GM12874 (cell line): Measurements from ENCODE around the gene CD164L2.

ENCODE experiments used
- CTCF ChIP-seq: IDR thresholded peaks from 2 replicates; pipeline ENCODE4 v1.5.1; 2011; ENCODE audit warnings: low read depth, mild to moderate bottlenecking, control low read depth, low read length, moderate library complexity; ENCODE audit not compliant: insufficient read depth

CD164L2 gene

GRCh38 chr1:27423709-27424108, 40.6 kb upstream of the CD164L2 start:
- no peak for TF ChIP-seq CTCF

- no peak for TF ChIP-seq CTCF
Measured at GRCh38 chr1:27418326-27419185, 35.4 kb upstream of the CD164L2 start.

- TF ChIP-seq CTCF: no peak
Measured at GRCh38 chr1:27417713-27418112, 34.6 kb upstream of the CD164L2 start.

- TF ChIP-seq CTCF: peak; percentile 71
Measured at GRCh38 chr1:27416387-27417111, 33.4 kb upstream of the CD164L2 start.

- TF ChIP-seq CTCF: no peak
Measured at GRCh38 chr1:27414091-27414490, 31.0 kb upstream of the CD164L2 start.

GRCh38 chr1:27413004-27413403, 29.9 kb upstream of the CD164L2 start:
- no peak for TF ChIP-seq CTCF

- TF ChIP-seq CTCF: no peak
Measured at GRCh38 chr1:27412502-27412901, 29.4 kb upstream of the CD164L2 start.
